ENCODE measurements around the gene SEPTIN11.

- TF ChIP-seq ESRRA (CRISPR knock-in tag; IDR thresholded peaks at IDR 0.05; ENCODE audit: borderline replicate concordance) = no peak
- no peak for TF ChIP-seq TCF7 (CRISPR knock-in tag; IDR thresholded peaks at IDR 0.05; ENCODE audit: low read depth)
- TF ChIP-seq, protein P1, sequence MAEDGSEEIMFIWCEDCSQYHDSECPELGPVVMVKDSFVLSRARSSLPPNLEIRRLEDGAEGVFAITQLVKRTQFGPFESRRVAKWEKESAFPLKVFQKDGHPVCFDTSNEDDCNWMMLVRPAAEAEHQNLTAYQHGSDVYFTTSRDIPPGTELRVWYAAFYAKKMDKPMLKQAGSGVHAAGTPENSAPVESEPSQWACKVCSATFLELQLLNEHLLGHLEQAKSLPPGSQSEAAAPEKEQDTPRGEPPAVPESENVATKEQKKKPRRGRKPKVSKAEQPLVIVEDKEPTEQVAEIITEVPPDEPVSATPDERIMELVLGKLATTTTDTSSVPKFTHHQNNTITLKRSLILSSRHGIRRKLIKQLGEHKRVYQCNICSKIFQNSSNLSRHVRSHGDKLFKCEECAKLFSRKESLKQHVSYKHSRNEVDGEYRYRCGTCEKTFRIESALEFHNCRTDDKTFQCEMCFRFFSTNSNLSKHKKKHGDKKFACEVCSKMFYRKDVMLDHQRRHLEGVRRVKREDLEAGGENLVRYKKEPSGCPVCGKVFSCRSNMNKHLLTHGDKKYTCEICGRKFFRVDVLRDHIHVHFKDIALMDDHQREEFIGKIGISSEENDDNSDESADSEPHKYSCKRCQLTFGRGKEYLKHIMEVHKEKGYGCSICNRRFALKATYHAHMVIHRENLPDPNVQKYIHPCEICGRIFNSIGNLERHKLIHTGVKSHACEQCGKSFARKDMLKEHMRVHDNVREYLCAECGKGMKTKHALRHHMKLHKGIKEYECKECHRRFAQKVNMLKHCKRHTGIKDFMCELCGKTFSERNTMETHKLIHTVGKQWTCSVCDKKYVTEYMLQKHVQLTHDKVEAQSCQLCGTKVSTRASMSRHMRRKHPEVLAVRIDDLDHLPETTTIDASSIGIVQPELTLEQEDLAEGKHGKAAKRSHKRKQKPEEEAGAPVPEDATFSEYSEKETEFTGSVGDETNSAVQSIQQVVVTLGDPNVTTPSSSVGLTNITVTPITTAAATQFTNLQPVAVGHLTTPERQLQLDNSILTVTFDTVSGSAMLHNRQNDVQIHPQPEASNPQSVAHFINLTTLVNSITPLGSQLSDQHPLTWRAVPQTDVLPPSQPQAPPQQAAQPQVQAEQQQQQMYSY (CRISPR knock-in tag; IDR thresholded peaks at IDR 0.05) = no peak
- no peak for TF ChIP-seq MXD4 (CRISPR knock-in tag; IDR thresholded peaks at IDR 0.05; ENCODE audit: borderline replicate concordance)
- no peak for TF ChIP-seq CTCF (IDR thresholded peaks at IDR 0.05)
These were observed 28.8 kb upstream of the SEPTIN11 start for GRCh38 chr4:76920715-76921114.
